Measurements from ENCODE around the gene OR10G3.

OR10G3 gene

GRCh38 chr14:21529515-21529914 is 50.4 kb downstream of the OR10G3 start:
- DNase-seq (ENCODE audit: low read depth in 1 of 2, low spot score in 1 of 2), result no peak
- no peak overlapping the region for H3K4me3 ChIP-seq (replicated peaks; ENCODE audit: insufficient read depth, low read length)
- H3K27me3 ChIP-seq (ENCODE audit: insufficient read depth, poor library complexity, severe bottlenecking), result peaks cover 7% of the 10 kb centered on the region
- no peak overlapping the region for H3K27ac ChIP-seq (replicated peaks)
- TF ChIP-seq SPI1 (IDR thresholded peaks at IDR 0.05; ENCODE audit: borderline replicate concordance, low read depth), result no peak
- no peak for TF ChIP-seq GABPA (IDR thresholded peaks at IDR 0.05; ENCODE audit: low read depth)
- TF ChIP-seq, protein P1, sequence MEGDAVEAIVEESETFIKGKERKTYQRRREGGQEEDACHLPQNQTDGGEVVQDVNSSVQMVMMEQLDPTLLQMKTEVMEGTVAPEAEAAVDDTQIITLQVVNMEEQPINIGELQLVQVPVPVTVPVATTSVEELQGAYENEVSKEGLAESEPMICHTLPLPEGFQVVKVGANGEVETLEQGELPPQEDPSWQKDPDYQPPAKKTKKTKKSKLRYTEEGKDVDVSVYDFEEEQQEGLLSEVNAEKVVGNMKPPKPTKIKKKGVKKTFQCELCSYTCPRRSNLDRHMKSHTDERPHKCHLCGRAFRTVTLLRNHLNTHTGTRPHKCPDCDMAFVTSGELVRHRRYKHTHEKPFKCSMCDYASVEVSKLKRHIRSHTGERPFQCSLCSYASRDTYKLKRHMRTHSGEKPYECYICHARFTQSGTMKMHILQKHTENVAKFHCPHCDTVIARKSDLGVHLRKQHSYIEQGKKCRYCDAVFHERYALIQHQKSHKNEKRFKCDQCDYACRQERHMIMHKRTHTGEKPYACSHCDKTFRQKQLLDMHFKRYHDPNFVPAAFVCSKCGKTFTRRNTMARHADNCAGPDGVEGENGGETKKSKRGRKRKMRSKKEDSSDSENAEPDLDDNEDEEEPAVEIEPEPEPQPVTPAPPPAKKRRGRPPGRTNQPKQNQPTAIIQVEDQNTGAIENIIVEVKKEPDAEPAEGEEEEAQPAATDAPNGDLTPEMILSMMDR (IDR thresholded peaks at IDR 0.05; ENCODE audit: insufficient read depth, low read length), result no peak
- TF ChIP-seq POLR2AphosphoS5 (IDR thresholded peaks at IDR 0.05; ENCODE audit: low read depth), result no peak
- TF ChIP-seq REST (IDR thresholded peaks at IDR 0.05; ENCODE audit: insufficient replicate concordance, low read depth), result no peak

GRCh38 chr14:21528381-21529348 is 51.2 kb downstream of the OR10G3 start:
- peak in 1 of 2 experiments; percentile 62 for DNase-seq (ENCODE audit: low read depth in 1 of 2, low spot score in 1 of 2)
- TF ChIP-seq GABPA (IDR thresholded peaks at IDR 0.05; ENCODE audit: low read depth), result no peak
- TF ChIP-seq POLR2AphosphoS5 (IDR thresholded peaks at IDR 0.05; ENCODE audit: low read depth), result no peak
- TF ChIP-seq SPI1 (IDR thresholded peaks at IDR 0.05; ENCODE audit: borderline replicate concordance, low read depth), result no peak
- TF ChIP-seq REST (IDR thresholded peaks at IDR 0.05; ENCODE audit: insufficient replicate concordance, low read depth), result no peak
- TF ChIP-seq, protein P1 (IDR thresholded peaks at IDR 0.05; ENCODE audit: insufficient read depth, low read length), result no peak
- Histone ChIP-seq H3K27ac (replicated peaks) (no peak overlapping the region), H3K4me3 (replicated peaks; ENCODE audit: insufficient read depth, low read length) (no peak overlapping the region), H3K27me3 (ENCODE audit: insufficient read depth, poor library complexity, severe bottlenecking) (peaks cover 7% of the 10 kb centered on the region)

GRCh38 chr14:21527318-21527679 is 52.6 kb downstream of the OR10G3 start:
- no peak overlapping the region for H3K27ac ChIP-seq (replicated peaks)
- DNase-seq (ENCODE audit: low read depth in 1 of 2, low spot score in 1 of 2), result no peak

More at GRCh38 chr14:21527318-21527679, 52.6 kb downstream of the OR10G3 start:
- TF ChIP-seq POLR2AphosphoS5 (IDR thresholded peaks at IDR 0.05; ENCODE audit: low read depth) (no peak), REST (IDR thresholded peaks at IDR 0.05; ENCODE audit: insufficient replicate concordance, low read depth) (no peak), SPI1 (IDR thresholded peaks at IDR 0.05; ENCODE audit: borderline replicate concordance, low read depth) (peak; percentile 20; the same call in 1 of the 2 replicates), GABPA (IDR thresholded peaks at IDR 0.05; ENCODE audit: low read depth) (no peak)
- Histone ChIP-seq H3K4me3 (replicated peaks; ENCODE audit: insufficient read depth, low read length) (no peak overlapping the region), H3K27me3 (ENCODE audit: insufficient read depth, poor library complexity, severe bottlenecking) (peaks cover 11% of the 10 kb centered on the region)
